ENCODE data around the gene CCN6.

GRCh38 chr6:112021691-112022310 is 32.1 kb upstream of the CCN6 start:
- TF ChIP-seq, protein P1, sequence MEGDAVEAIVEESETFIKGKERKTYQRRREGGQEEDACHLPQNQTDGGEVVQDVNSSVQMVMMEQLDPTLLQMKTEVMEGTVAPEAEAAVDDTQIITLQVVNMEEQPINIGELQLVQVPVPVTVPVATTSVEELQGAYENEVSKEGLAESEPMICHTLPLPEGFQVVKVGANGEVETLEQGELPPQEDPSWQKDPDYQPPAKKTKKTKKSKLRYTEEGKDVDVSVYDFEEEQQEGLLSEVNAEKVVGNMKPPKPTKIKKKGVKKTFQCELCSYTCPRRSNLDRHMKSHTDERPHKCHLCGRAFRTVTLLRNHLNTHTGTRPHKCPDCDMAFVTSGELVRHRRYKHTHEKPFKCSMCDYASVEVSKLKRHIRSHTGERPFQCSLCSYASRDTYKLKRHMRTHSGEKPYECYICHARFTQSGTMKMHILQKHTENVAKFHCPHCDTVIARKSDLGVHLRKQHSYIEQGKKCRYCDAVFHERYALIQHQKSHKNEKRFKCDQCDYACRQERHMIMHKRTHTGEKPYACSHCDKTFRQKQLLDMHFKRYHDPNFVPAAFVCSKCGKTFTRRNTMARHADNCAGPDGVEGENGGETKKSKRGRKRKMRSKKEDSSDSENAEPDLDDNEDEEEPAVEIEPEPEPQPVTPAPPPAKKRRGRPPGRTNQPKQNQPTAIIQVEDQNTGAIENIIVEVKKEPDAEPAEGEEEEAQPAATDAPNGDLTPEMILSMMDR (IDR thresholded peaks at IDR 0.05) = no peak
- TF ChIP-seq POLR2A (IDR thresholded peaks at IDR 0.05) = no peak

Data from right lobe of liver (tissue), 4 donors.